HepG2 (cell line): ENCODE results near the gene NEMP2. TPM values are rescaled to one million over a fixed set of nuclear protein-coding genes. Genes with fewer than 3 reads are reported as not detected.

Source experiments
- BCL6 ChIP-seq: IDR thresholded peaks from 2 replicates; pipeline ENCODE4 v1.6.1; 2016; ENCODE audit warnings: missing genetic modification reagents, missing compliant biosample characterization
- FOXC1 ChIP-seq: sonication (generic); formaldehyde crosslinking; IDR thresholded peaks from 2 replicates; pipeline ENCODE4 v1.8.0; 2022; ENCODE audit warnings: mild to moderate bottlenecking, missing genetic modification reagents, borderline replicate concordance
- MYNN ChIP-seq: sonication (generic); formaldehyde crosslinking; IDR thresholded peaks from 2 replicates; pipeline ENCODE4 v1.4.0; 2020; ENCODE audit warnings: mild to moderate bottlenecking, low read depth, missing genetic modification reagents
- NFRKB ChIP-seq: fragments of 450-650 bp; IDR thresholded peaks from 2 replicates; pipeline ENCODE4 v1.6.1; 2017
- PAF1 ChIP-seq: IDR thresholded peaks from 2 replicates; pipeline ENCODE4 v1.6.1; 2016; ENCODE audit warnings: missing genetic modification reagents, missing compliant biosample characterization
- REL ChIP-seq: sonication (generic); formaldehyde crosslinking; conservative IDR thresholded peaks from 2 replicates; pipeline ENCODE4 v1.8.0; 2022; ENCODE audit warnings: mild to moderate bottlenecking, missing genetic modification reagents, moderate library complexity
- SIX4 ChIP-seq: sonication (generic); formaldehyde crosslinking; IDR thresholded peaks from 2 replicates; pipeline ENCODE4 v1.4.0; 2020; ENCODE audit warnings: missing genetic modification reagents
- WIZ ChIP-seq: sonication (generic); formaldehyde crosslinking; IDR thresholded peaks from 2 replicates; pipeline ENCODE4 v1.5.1; 2020; ENCODE audit warnings: mild to moderate bottlenecking, missing genetic modification reagents
- ZMAT3 ChIP-seq: sonication (generic); formaldehyde crosslinking; conservative IDR thresholded peaks from 2 replicates; pipeline ENCODE4 v1.7.0; 2021; ENCODE audit warnings: missing genetic modification reagents
- ZNF124 ChIP-seq: sonication (generic); formaldehyde crosslinking; IDR thresholded peaks from 2 replicates; pipeline ENCODE4 v1.4.0; 2020; ENCODE audit warnings: missing genetic modification reagents
- ZNF354B ChIP-seq: sonication (generic); formaldehyde crosslinking; IDR thresholded peaks from 2 replicates; pipeline ENCODE4 v1.8.0; 2022; ENCODE audit warnings: mild to moderate bottlenecking, missing genetic modification reagents
- ZNF501 ChIP-seq: sonication (generic); formaldehyde crosslinking; IDR thresholded peaks from 2 replicates; pipeline ENCODE4 v1.5.1; 2020; ENCODE audit warnings: mild to moderate bottlenecking, moderate library complexity, missing genetic modification reagents
- ZNF577 ChIP-seq: sonication (generic); formaldehyde crosslinking; IDR thresholded peaks from 2 replicates; pipeline ENCODE4 v1.4.0; 2020; ENCODE audit warnings: mild to moderate bottlenecking, low read depth, missing genetic modification reagents, borderline replicate concordance
- ZNF75D ChIP-seq: sonication (generic); formaldehyde crosslinking; IDR thresholded peaks from 2 replicates; pipeline ENCODE4 v1.8.1; 2023; ENCODE audit warnings: missing genetic modification reagents, mild to moderate bottlenecking, borderline replicate concordance
- ZNF761 ChIP-seq: sonication (generic); formaldehyde crosslinking; conservative IDR thresholded peaks from 2 replicates; pipeline ENCODE4 v1.4.0; 2020; ENCODE audit warnings: mild to moderate bottlenecking, missing genetic modification reagents
- ZNF816 ChIP-seq: sonication (generic); formaldehyde crosslinking; IDR thresholded peaks from 2 replicates; pipeline ENCODE4 v1.8.0; 2022; ENCODE audit warnings: missing genetic modification reagents, mild to moderate bottlenecking, borderline replicate concordance
- polyA plus RNA-seq, 8 experiments: library from polyadenylated mRNA; depleted of rRNA in 3 of 8; stranded (reverse) in 7 of 8; unstranded in 1 of 8; fragments of >200 nt; fragmentation: Illumina TruSeq in 4 of 8; extraction: Trizol in 4 of 8; gene quantifications; 2 replicates each; pipeline versions ENCODE4 v1.2.1 to v1.2.3, GENCODE V29; 2011 to 2016; ENCODE audit warnings: low read depth in 4 of 8, missing spikeins in 1 of 8, mixed read lengths in 1 of 8; ENCODE audit not compliant: insufficient read depth in 1 of 8
- total RNA-seq, 5 experiments: library from RNA; depleted of rRNA; stranded (reverse); fragments of >200 nt; fragmentation: Illumina TruSeq; extraction: Trizol; gene quantifications; 2 replicates each; pipeline ENCODE4 v1.2.3, GENCODE V29; 2016; ENCODE audit warnings: low read depth in 1 of 5
- TF ChIP-seq, protein P1 (sequence below), 2 experiments: fragments of 450-650 bp in 1 of 2; sonication (generic) in 1 of 2; formaldehyde crosslinking in 1 of 2; IDR thresholded peaks; 2 replicates each; pipeline versions ENCODE4 v1.6.1 to v1.8.0; 2016 to 2022; ENCODE audit warnings: antibody characterized with exemption in 1 of 2, mild to moderate bottlenecking in 1 of 2, missing genetic modification reagents in 1 of 2
- TF ChIP-seq, protein P2 (sequence below): sonication (generic); formaldehyde crosslinking; IDR thresholded peaks from 2 replicates; pipeline ENCODE4 v1.8.0; 2022; ENCODE audit warnings: mild to moderate bottlenecking, missing genetic modification reagents, moderate library complexity
- TF ChIP-seq, protein P3 (sequence below): sonication (generic); formaldehyde crosslinking; IDR thresholded peaks from 2 replicates; pipeline ENCODE4 v1.5.0; 2020; ENCODE audit warnings: missing genetic modification reagents, mild to moderate bottlenecking, borderline replicate concordance

Gene NEMP2
- total and polyA plus RNA-seq, 2 of the 13 experiments (the other 11 are each of a cell fraction or from before 2014, with no cell fraction given) = 2.4 to 9.8 TPM

DNA sequence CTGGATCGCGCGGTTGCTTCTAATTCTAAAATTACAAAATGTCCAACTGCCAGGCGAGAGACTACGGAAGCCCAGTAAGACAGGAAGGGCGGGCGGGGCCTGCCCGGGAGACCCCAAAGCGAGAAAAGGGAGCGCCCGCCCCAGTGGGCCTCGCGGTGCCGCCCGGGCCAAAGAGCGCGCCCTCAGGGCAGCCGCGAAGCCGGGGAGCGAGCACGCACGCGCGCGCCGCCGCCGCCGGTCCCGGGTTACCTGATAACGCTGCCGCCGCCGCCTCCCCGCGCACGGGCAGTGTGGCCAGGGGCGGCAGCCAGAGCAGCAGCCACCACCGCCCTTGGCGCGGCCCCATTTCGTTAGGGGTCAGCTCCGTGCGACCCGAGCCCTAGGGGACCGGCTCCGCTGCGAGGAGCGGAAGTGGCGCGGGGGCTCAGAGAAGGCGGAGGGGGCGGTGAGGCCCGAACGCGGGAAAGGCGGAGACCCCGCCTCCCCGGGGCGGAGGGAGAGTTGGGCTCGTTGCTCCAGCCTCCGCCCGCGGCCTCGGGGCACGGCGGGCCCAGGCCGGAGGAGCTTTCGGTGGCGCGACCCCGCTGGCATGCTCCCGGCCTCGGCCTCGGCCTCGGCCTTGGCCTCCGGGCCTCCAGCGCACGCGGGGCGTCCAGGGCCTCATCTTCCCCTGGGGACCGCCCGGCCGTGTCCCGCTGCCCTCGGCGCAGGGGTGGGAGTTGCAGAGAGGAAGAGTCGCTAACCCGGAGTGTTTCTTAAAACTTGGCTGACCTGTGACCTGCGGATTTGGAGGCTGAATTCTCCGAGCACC lies at the start of gene NEMP2 (continued):
- TF ChIP-seq, protein P1, sequence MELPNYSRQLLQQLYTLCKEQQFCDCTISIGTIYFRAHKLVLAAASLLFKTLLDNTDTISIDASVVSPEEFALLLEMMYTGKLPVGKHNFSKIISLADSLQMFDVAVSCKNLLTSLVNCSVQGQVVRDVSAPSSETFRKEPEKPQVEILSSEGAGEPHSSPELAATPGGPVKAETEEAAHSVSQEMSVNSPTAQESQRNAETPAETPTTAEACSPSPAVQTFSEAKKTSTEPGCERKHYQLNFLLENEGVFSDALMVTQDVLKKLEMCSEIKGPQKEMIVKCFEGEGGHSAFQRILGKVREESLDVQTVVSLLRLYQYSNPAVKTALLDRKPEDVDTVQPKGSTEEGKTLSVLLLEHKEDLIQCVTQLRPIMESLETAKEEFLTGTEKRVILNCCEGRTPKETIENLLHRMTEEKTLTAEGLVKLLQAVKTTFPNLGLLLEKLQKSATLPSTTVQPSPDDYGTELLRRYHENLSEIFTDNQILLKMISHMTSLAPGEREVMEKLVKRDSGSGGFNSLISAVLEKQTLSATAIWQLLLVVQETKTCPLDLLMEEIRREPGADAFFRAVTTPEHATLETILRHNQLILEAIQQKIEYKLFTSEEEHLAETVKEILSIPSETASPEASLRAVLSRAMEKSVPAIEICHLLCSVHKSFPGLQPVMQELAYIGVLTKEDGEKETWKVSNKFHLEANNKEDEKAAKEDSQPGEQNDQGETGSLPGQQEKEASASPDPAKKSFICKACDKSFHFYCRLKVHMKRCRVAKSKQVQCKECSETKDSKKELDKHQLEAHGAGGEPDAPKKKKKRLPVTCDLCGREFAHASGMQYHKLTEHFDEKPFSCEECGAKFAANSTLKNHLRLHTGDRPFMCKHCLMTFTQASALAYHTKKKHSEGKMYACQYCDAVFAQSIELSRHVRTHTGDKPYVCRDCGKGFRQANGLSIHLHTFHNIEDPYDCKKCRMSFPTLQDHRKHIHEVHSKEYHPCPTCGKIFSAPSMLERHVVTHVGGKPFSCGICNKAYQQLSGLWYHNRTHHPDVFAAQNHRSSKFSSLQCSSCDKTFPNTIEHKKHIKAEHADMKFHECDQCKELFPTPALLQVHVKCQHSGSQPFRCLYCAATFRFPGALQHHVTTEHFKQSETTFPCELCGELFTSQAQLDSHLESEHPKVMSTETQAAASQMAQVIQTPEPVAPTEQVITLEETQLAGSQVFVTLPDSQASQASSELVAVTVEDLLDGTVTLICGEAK (IDR thresholded peaks at IDR 0.05) = no peak
- TF ChIP-seq, protein P1 (CRISPR knock-in tag; IDR thresholded peaks at IDR 0.05) = peak; percentile 90
- TF ChIP-seq ZNF354B (CRISPR knock-in tag) (peak; percentile 77), BCL6 (CRISPR knock-in tag) (peak; percentile 71), PAF1 (CRISPR knock-in tag) (no peak), WIZ (CRISPR knock-in tag) (peak; percentile 73), ZMAT3 (CRISPR knock-in tag) (peak; percentile 99), SIX4 (CRISPR knock-in tag) (no peak), FOXC1 (CRISPR knock-in tag) (peak; percentile 96), ZNF577 (0 out of 2 replicates have a peak, but pooled peaks have one; percentile 84), ZNF501 (peak; percentile 92), ZNF75D (CRISPR knock-in tag) (no peak), ZNF816 (peak; percentile 99), NFRKB (no peak), MYNN (CRISPR knock-in tag) (no peak; the same call in 1 of the 2 replicates), ZNF124 (no peak; the same call in 1 of the 2 replicates), REL (CRISPR knock-in tag) (peak; percentile 97), ZNF761 (CRISPR knock-in tag) (peak; percentile 95)
- TF ChIP-seq, protein P2, sequence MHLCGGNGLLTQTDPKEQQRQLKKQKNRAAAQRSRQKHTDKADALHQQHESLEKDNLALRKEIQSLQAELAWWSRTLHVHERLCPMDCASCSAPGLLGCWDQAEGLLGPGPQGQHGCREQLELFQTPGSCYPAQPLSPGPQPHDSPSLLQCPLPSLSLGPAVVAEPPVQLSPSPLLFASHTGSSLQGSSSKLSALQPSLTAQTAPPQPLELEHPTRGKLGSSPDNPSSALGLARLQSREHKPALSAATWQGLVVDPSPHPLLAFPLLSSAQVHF (CRISPR knock-in tag) = peak; percentile 99
- TF ChIP-seq, protein P3, sequence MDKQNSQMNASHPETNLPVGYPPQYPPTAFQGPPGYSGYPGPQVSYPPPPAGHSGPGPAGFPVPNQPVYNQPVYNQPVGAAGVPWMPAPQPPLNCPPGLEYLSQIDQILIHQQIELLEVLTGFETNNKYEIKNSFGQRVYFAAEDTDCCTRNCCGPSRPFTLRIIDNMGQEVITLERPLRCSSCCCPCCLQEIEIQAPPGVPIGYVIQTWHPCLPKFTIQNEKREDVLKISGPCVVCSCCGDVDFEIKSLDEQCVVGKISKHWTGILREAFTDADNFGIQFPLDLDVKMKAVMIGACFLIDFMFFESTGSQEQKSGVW (CRISPR knock-in tag) = peak; percentile 15; the same call in 1 of the 2 replicates
